Measurements from ENCODE around the gene MRPL9.

The MRPL9 gene

DNA sequence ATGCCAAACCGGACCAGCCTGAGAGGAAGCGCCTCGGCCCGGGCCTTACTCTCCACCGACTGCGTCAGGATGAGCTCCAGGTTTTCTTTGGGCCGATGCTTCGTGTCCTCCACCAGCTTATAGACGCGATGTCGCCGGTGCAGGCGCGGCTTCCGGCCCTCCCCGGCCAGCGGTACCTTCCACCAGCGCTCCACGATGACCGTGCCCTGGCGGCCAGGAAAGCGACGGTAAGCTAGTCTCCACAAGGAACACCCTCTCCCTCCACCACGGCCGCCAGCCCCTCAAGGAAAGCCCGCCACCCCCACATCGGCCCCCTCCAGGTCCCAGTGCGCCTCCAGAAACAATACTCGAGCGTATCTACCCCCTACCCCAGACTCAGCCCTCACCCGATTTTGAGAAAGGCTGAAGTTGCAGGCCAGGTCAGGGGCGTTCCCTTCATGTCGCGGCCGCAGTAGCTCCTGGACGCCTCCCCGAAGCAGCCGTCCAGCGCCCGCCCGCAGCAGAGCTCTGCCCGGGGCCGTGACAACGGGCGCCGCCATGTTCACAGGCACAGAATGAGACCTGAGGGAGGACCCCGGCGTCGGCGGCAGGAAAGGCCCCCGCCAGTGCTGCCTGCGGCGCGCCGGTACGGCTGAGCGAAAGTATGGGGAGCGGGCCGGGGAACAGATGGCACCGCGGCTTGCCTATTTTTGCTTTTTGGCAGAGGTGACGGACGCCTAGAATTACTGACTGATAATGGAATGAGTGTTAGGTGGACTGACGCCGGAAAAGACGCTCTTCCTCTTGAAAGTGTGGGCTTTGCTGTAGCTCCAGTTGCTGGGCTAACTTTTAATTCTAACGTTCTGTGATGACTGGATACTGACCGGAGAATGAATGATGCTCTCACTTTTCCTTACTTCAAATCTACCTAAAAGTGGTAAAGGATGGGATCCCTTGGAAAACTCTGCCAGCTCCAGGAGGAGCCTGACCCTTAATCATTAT lies at the start of gene MRPL9:
TSS of gene MRPL9 (minus strand) at position 556 of the 981 bp plus-strand sequence. CDS start at position 539, 17 bp downstream.
- DNase-seq: peak; percentile 78

DNA sequence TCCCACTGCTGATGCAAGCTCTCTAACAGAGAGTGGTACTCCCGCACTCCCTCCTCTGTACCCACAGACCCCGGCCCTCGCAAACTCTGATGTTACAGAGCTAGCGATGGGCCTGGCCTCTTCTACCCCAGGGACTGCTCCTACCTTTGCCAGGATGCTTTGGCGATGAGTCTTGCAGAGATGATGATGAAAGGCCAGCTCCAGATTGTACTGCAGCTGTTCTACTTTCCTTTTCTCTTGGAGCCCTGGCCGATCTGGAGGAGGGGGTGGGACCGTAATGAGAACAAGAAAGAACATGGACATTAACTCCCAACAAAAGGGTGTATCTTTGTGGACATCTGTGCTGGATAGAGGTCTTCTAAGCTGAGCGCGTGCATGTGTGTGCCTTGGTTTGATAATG lies 47.9 kb upstream of the MRPL9 start:
- no peak for DNase-seq

DNA sequence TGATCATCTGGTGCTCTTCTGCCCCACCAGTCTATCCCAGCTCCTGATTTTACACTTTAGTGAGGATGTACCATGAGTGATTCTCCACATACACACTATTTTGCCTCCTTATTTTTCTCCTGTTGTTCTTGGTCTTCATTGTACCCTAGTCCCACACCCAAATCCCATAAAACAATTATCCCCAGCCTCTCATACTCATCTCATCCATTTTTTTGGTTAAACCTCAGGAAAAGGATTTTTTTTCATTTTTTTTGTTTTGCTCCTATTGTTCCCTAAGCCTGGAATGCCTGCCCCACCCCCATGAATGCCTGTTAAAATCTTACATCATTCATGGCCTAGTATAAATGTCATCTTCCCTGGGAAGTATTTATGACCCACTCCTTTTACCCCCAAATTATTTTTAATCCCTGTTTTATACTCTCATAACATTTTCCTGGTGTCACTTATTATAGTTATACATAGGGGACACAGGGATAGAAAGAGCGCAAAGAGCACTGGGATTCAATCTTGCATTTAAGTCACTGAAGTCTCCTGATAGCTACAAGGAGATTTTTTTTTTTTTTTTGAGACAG lies 46.8 kb upstream of the MRPL9 start:
- no peak for DNase-seq

- no peak for DNase-seq
Observed at GRCh38 chr1:151809290-151809984, 46.1 kb upstream of the MRPL9 start.

DNA sequence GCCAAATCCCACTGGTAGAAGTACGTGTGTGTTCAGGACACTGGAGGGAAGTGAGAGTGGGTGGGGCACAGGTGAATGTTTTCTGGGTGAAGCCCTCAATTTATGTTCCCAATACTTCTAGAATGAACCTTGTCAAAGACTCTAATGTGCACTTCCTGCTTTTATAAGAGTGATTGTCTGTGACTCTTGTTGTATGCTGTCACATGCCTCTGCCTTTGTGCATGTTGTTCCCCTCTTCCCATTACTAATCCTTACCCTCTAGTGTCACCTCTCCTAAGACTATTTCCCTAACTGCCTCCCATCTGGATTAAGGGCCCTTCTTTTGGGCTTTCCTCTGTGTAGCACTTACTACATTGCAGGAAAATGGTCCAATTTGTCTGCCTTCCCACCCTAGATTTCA lies 44.5 kb upstream of the MRPL9 start:
- DNase-seq: no peak

GRCh38 chr1:151807131-151807530 lies 43.8 kb upstream of the MRPL9 start:
- DNase-seq: no peak

- no peak for DNase-seq
Observed at GRCh38 chr1:151806170-151806569, 42.9 kb upstream of the MRPL9 start.

- DNase-seq: no peak
Observed at GRCh38 chr1:151805066-151805820, 41.9 kb upstream of the MRPL9 start, which contains the start of gene LINGO4. Gene LINGO4 (minus strand): TSS chr1:151805419. CDS start chr1:151802704, 2,715 bp downstream.

GRCh38 chr1:151803915-151804314 lies 40.6 kb upstream of the MRPL9 start:
- DNase-seq: no peak

DNA sequence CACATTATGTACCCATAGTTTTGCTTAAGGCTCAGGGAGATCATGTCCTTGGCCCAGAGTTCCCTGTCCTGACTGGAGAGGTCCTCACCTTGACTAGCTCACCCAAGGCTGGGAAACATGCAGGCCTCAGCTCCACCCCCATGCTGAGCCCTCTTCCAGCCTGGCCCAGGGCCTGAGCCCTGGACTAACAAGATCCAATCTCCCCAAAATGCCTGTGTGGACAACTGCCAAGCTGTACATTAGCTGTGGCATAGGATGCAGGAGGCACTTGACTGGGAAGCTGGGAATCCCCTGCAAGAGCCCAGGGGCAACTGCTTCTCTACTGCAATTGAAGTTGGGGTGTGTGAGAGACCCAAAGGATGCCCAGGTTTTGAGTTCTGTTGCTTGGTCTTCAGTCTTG lies 39.9 kb upstream of the MRPL9 start:
- no peak for DNase-seq

DNA sequence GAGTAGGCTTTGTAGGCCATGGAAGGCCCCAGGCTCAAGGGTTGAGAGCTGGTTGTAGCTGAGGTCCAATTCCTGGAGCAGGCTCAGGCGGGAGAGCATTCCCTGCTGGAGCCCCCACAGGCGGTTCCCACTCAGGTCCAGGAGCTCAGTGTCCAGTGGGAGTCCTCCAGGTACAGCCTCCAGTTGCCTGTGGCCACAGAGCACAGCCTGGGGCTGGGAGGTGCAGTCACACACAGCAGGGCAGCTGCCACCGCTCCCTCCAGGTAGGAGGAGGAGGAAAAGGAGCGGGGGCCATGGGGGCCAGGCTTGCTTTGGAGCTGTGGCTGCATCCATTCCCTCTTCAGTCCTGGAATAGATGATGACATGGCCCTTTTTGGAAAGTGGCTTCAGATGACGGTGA lies 39.1 kb upstream of the MRPL9 start:
- DNase-seq: no peak

DNA sequence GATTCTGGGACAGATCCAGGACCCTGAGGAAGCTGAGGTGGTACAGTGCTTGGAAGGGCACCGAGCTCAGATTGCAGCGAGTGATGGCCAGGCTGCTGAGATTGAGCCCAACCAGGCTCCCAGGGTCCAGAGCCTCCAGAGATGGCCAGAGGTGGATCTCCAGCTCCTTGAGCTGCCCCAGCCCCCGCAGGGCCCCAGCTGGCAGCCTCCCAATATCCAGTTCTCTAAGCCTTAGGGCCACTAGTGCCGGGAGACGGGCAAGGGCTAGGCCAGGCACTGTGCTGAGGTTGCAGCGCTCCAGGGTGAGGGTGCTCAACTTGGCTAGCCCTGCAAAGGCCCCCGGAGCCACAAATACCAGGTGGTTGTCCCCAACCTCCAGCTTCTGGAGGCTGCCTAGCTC lies 38.5 kb upstream of the MRPL9 start:
- DNase-seq: no peak

- no peak for DNase-seq
Observed at GRCh38 chr1:151801310-151801820, 38.1 kb upstream of the MRPL9 start.

DNA sequence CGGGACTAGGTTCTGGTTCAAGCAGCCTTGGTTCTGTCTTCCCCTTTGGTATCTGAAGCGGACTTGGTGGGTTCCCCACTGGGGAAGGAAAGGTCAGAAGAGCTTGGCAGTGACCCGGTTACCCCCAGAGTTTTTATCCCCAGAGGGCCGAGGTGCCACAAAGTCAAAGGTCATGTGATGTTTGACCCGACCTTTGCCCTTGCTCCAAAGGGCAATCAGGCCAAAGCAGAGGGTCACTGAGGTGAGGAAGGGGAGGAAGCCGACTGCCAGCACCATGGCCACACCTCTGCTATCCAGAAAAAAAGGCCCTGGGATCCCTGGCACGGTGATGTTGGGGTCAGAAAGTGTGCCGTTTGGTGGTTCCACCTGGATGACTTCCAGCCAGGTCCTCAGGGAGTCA lies 37.5 kb upstream of the MRPL9 start:
- no peak for DNase-seq

- DNase-seq: no peak
Observed at GRCh38 chr1:151799179-151800022, 36.1 kb upstream of the MRPL9 start.

GRCh38 chr1:151798571-151798970 lies 35.3 kb upstream of the MRPL9 start:
- DNase-seq: no peak

DNA sequence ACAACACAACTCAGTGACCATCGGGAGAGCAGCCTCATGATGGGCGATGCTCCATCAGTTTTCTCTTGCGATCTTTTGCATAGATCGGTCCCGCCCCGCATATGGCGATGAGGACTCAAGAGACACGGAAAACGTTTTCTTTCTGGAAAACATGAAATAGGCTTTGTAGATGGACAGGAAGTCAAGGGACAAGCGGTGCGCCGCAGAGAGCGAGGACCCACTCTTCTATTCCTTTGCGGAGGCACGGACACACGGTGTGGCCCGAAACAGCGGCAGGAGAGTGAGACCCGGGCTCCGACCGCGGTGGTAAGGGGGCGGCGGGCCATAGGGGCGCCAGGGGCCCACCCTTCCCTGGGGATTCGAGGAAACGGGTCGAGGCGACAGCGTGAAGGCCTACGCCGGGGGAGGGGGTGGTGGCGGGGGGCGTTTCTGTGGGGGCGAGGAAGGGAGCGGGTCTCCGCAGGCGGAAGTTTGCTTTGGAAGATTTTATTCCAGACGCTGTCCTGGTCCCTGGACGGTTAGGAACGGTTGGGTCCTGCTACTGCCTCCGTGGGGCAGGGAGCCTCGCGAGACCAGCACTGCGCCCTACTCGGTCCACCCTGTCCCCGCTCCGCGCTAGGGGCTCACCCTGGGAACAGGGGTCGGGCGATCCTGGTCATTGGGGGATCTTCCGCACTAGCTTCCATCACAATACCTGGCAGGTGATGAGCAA lies 27.8 kb upstream of the MRPL9 start:
- no peak for DNase-seq

DNA sequence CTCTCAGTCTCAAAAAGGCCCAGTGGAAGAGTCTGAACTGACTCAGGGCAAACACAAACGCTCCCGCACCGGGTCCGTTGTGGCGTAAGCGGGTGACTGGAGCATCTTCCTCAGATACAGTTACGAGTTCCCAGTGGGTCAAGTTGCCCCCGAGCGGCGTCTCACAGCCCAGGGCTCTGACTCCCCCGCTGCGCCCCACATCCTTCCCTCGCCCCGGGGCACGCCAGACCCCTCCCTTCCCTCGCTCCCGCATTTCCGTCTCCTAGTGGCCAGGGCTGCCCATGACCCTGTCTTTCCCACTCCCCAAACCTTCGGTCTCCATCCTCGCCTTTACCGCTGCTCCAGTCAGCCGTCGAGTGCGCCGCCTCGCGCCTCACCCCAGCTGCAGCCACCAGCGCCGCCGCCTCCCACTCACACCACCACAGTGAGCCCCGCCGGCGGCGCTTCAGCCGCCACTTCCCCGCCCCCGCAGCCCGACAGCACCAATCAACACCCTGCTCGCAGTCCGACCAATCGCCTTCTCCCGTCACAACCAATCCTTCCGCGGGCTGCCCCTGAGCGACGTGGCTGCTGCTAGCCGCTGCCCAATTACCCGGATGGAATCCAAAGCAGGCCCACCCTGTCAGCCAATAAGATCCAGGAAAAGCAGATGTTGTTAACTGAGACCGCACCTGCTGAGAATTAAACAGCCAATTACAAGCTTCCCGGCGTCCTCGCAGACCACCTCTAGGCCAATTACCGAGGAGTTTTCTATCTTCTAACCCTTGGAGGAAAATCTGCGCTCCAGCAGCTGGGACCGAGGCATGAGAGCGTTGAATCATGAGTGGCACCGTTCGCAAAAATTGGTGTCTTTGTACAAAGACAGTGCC lies 27.0 kb upstream of the MRPL9 start, which contains the start of gene TDRKH:
TSS of gene TDRKH (minus strand) at position 430 of the 869 bp plus-strand sequence. CDS start 7,478 bp downstream, outside the sequence.
- DNase-seq: peak; percentile 98

DNA sequence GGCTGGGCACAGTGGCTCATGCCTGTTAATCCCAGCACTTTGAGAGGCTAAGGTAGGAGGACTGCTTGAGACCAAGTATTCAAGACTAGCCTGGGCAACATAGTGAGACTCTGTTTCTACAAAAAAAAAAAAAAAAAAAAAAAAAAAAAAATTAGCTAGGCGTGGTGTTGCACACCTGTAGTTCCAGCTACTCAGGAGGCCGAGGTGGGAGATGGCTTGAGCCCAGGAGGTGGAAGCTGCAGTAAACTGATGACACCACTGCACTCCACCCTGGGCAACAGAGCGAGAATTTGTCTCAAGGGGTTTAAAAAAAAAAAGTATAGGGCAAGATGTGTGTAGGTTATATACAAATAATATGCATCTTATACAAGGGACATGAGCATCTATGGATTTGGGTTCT lies 24.4 kb upstream of the MRPL9 start:
- no peak for DNase-seq

DNA sequence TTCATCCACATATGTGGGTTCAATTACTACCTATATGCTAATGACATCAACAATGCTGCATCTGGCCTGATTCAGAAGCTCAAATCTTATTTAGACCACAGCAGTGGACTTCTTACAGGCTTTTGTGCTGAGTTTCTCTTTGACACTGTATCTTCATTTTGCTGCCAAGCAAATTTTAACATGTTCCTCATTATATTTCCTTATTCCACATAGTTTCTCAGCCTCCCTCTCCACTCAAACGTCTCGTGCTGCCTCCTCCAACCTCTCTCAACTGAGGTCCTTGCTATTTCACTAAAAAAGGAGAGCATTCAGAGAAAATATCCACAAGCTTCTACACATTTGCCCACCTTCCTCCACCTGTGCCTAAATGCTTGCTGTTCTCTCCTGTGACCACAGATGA lies 20.5 kb upstream of the MRPL9 start:
- DNase-seq: no peak
